Measurements from ENCODE around the gene KIF26B. TPM values are rescaled to one million over a fixed set of nuclear protein-coding genes. Genes with fewer than 3 reads are reported as not detected.

Gene KIF26B
- total RNA-seq, 1 donor from 2014 or later: 3.4 TPM

DNA sequence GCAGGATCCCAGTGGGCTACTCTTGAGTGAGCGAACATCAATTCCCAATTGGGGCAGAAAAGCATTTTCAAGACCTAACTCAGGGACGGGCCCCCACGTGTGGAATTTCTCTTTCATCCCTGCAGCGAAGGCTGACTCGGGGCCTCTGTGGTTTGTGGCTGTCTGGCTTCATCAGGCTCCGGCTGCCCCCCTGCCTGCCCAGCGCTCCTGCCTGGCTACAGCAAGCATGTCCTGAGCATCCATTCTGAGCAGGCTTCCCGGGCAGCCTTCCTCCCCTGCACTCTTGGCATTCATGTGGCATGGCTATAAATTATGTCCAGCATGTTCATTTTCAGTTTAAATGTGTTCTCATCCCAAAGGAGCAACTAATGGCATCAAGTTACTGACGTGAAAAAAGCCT is 588.1 kb downstream of the KIF26B start:
- Histone ChIP-seq H3K4me1 (no peaks in the 10 kb centered on the region), H3K27me3 (no peaks in the 10 kb centered on the region), H3K9me3 (no peaks in the 10 kb centered on the region), H3K36me3 (no peaks in the 10 kb centered on the region), H3K4me3 (no peak overlapping the region), H3K27ac (no peak overlapping the region)
- TF ChIP-seq CTCF (IDR thresholded peaks at IDR 0.05): no peak
- intact Hi-C loops (cut with DNase I): no loop called here
- no peak for DNase-seq
- ATAC-seq: no peak

DNA sequence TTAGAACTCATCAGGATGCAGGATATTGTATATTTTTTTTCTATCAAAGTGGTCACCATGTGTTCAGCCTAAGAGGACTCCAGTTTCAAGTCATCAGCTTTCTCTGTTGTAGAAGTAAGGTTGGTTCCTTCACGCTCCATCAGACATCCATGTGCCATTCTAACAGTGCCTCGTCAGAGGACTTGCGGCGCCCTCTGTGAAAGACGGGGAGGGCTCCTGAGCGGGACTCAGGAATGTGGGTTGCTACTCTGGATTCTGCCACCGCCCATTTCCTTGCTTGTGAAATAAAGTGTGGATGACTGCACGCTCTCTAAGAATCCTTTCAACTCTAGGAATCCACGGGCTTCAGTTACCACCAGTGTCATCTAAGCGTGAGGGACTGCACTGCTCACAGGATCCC is 593.5 kb downstream of the KIF26B start:
- DNase-seq (no peak), ATAC-seq (no peak)
- Histone ChIP-seq H3K27me3 (no peaks in the 10 kb centered on the region), H3K9me3 (no peaks in the 10 kb centered on the region), H3K4me1 (no peaks in the 10 kb centered on the region), H3K27ac (no peak overlapping the region), H3K36me3 (peaks cover 5% of the 10 kb centered on the region), H3K4me3 (no peak overlapping the region)
- no peak for TF ChIP-seq CTCF (IDR thresholded peaks at IDR 0.05)
- intact Hi-C loops (cut with DNase I): no loop called here

- no peak for TF ChIP-seq CTCF (IDR thresholded peaks at IDR 0.05)
- Histone ChIP-seq H3K27me3 (no peaks in the 10 kb centered on the region), H3K4me1 (no peaks in the 10 kb centered on the region), H3K4me3 (no peak overlapping the region), H3K36me3 (peaks cover 5% of the 10 kb centered on the region), H3K27ac (no peak overlapping the region), H3K9me3 (no peaks in the 10 kb centered on the region)
- intact Hi-C loops (cut with DNase I): no loop called here
- DNase-seq: no peak
- ATAC-seq: no peak
Measured at GRCh38 chr1:245748646-245749045, 593.9 kb downstream of the KIF26B start.

- ATAC-seq: no peak
- DNase-seq: no peak
- Histone ChIP-seq H3K27me3 (no peaks in the 10 kb centered on the region), H3K4me3 (no peak overlapping the region), H3K27ac (no peak overlapping the region), H3K9me3 (no peaks in the 10 kb centered on the region), H3K36me3 (peaks cover 5% of the 10 kb centered on the region), H3K4me1 (no peaks in the 10 kb centered on the region)
- TF ChIP-seq CTCF (IDR thresholded peaks at IDR 0.05): no peak
- intact Hi-C loops (cut with DNase I): no loop called here
Measured at GRCh38 chr1:245749053-245749452, 594.3 kb downstream of the KIF26B start.

GRCh38 chr1:245750261-245750660 is 595.5 kb downstream of the KIF26B start:
- no peak overlapping the region for H3K4me3 ChIP-seq
- no peaks in the 10 kb centered on the region for H3K9me3 ChIP-seq
- no peaks in the 10 kb centered on the region for H3K4me1 ChIP-seq
- no peak for TF ChIP-seq CTCF (IDR thresholded peaks at IDR 0.05)
- H3K36me3 ChIP-seq: peaks cover 5% of the 10 kb centered on the region
- no peak overlapping the region for H3K27ac ChIP-seq
- no peaks in the 10 kb centered on the region for H3K27me3 ChIP-seq
- ATAC-seq: no peak
- no peak for DNase-seq
- intact Hi-C loops (cut with DNase I): no loop called here

DNA sequence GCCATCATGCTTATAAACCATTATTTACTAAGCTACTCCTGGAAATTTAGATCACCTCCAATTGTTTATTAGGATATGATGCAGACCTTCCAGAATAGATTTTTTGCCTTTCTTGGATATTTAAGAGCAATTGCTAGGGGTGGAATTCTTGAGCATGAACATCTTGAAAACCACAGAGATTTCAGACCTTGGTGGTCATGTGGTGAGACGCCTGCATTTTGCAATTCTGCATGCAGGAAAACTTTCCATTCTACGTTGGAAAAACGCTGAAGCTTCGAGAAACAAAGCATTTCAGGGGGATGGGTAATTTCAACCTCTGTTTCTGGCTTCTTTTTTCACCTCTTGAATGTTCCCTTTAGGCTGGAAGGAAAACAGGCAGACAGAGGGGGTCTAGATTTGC is 596.3 kb downstream of the KIF26B start:
- H3K27ac ChIP-seq: no peak overlapping the region
- no peak for ATAC-seq
- intact Hi-C loops (cut with DNase I): no loop called here
- H3K27me3 ChIP-seq: no peaks in the 10 kb centered on the region
- no peaks in the 10 kb centered on the region for H3K4me1 ChIP-seq
- H3K36me3 ChIP-seq: peaks cover 5% of the 10 kb centered on the region
- TF ChIP-seq CTCF (IDR thresholded peaks at IDR 0.05): no peak
- no peaks in the 10 kb centered on the region for H3K9me3 ChIP-seq
- no peak overlapping the region for H3K4me3 ChIP-seq
- no peak for DNase-seq

Measured in upper lobe of right lung (tissue), 1 donor.